HUES64 (cell line): Measurements from ENCODE around the gene LGALS3BP.

Source experiments
- H3K27ac ChIP-seq: 2 replicates; pipeline ENCODE4 v1.7.0; 2013; ENCODE audit warnings: low read depth, low read length, inconsistent platforms
- H3K27me3 ChIP-seq: 2 replicates; pipeline ENCODE4 v1.6.1; 2013; ENCODE audit warnings: mild to moderate bottlenecking, low read length; ENCODE audit not compliant: insufficient read depth
- H3K36me3 ChIP-seq: 2 replicates; pipeline ENCODE4 v1.6.1; 2013; ENCODE audit warnings: mild to moderate bottlenecking, low read length; ENCODE audit not compliant: insufficient read depth
- H3K4me1 ChIP-seq: 2 replicates; pipeline ENCODE4 v1.6.1; 2013; ENCODE audit warnings: mild to moderate bottlenecking, low read length, moderate library complexity; ENCODE audit not compliant: insufficient read depth
- H3K4me3 ChIP-seq: 2 replicates; pipeline ENCODE4 v1.5.1; 2013; ENCODE audit warnings: mild to moderate bottlenecking, low read length, moderate library complexity
- H3K9ac ChIP-seq: 2 replicates; pipeline ENCODE4 v1.6.1; 2013; ENCODE audit warnings: mild to moderate bottlenecking, low read depth, low read length
- H3K9me3 ChIP-seq: 2 replicates; pipeline ENCODE4 v1.6.1; 2013; ENCODE audit warnings: low read depth, low read length; ENCODE audit not compliant: insufficient read depth
- WGBS: fragments of 150-250, 120-280 bp; methylation state at CpG from one replicate; pipeline ENCODE4 v1.1.7; 2013; ENCODE audit warnings: missing lambda C conversion rate; 5-methylcytosine and 5-hydroxymethylcytosine counted together

Gene LGALS3BP

GRCh38 chr17:78944956-78945355 lies 34.8 kb downstream of the LGALS3BP start:
- Histone ChIP-seq H3K9ac (no peak overlapping the region), H3K9me3 (0 out of 2 replicates have a peak, but pooled peaks cover 1% of the 10 kb centered on the region), H3K27ac (no peak overlapping the region), H3K4me3 (no peak overlapping the region), H3K4me1 (no peaks in the 10 kb centered on the region; the same call in 1 of the 2 replicates), H3K27me3 (no peaks in the 10 kb centered on the region), H3K36me3 (no peaks in the 10 kb centered on the region)
- WGBS = 91% methylated on average over 10 of the region's 10 CpGs

GRCh38 chr17:78944026-78944425 lies 35.7 kb downstream of the LGALS3BP start:
- 92% methylated on average over 5 of the region's 7 CpGs for WGBS
- Histone ChIP-seq H3K27ac (no peak overlapping the region), H3K27me3 (no peaks in the 10 kb centered on the region), H3K4me3 (no peak overlapping the region), H3K4me1 (no peaks in the 10 kb centered on the region; the same call in 1 of the 2 replicates), H3K9me3 (no peaks in the 10 kb centered on the region), H3K9ac (no peak overlapping the region), H3K36me3 (no peaks in the 10 kb centered on the region)

- WGBS = 66% methylated on average over 6 of the region's 6 CpGs
- Histone ChIP-seq H3K27ac (no peak overlapping the region), H3K9me3 (no peaks in the 10 kb centered on the region), H3K4me1 (no peaks in the 10 kb centered on the region), H3K27me3 (no peaks in the 10 kb centered on the region), H3K9ac (no peak overlapping the region), H3K4me3 (no peak overlapping the region), H3K36me3 (no peaks in the 10 kb centered on the region)
Measured at GRCh38 chr17:78940708-78941107, 39.0 kb downstream of the LGALS3BP start.

- Histone ChIP-seq H3K4me3 (no peak overlapping the region), H3K4me1 (no peaks in the 10 kb centered on the region), H3K27me3 (no peaks in the 10 kb centered on the region), H3K36me3 (no peaks in the 10 kb centered on the region), H3K9ac (no peak overlapping the region), H3K9me3 (no peaks in the 10 kb centered on the region), H3K27ac (no peak overlapping the region)
- 80% methylated on average over 3 of the region's 5 CpGs for WGBS
Measured at GRCh38 chr17:78940258-78940657, 39.5 kb downstream of the LGALS3BP start.

- WGBS = 92% methylated on average over 6 of the region's 6 CpGs
- H3K36me3 ChIP-seq = no peaks in the 10 kb centered on the region
- no peak overlapping the region for H3K27ac ChIP-seq
- H3K9ac ChIP-seq = no peak overlapping the region
- peaks cover under 1% of the 10 kb centered on the region; the same call in 1 of the 2 replicates for H3K4me1 ChIP-seq
- H3K4me3 ChIP-seq = no peak overlapping the region
- no peaks in the 10 kb centered on the region for H3K27me3 ChIP-seq
- H3K9me3 ChIP-seq = no peaks in the 10 kb centered on the region
Measured at GRCh38 chr17:78939615-78940014, 40.1 kb downstream of the LGALS3BP start.

- WGBS = 85% methylated on average over 11 of the region's 11 CpGs
Measured at GRCh38 chr17:78937561-78937960, 42.2 kb downstream of the LGALS3BP start.

GRCh38 chr17:78935419-78936323 lies 44.1 kb downstream of the LGALS3BP start:
- Histone ChIP-seq H3K4me3 (no peak overlapping the region), H3K36me3 (no peaks in the 10 kb centered on the region), H3K4me1 (peaks cover 12% of the 10 kb centered on the region; the same call in 1 of the 2 replicates), H3K27me3 (no peaks in the 10 kb centered on the region), H3K9me3 (no peaks in the 10 kb centered on the region), H3K9ac (no peak overlapping the region), H3K27ac (no peak overlapping the region)
- 89% methylated on average over 33 of the region's 33 CpGs for WGBS

More at GRCh38 chr17:78937561-78937960, 42.2 kb downstream of the LGALS3BP start:
- no peak overlapping the region for H3K4me3 ChIP-seq
- H3K27me3 ChIP-seq = no peaks in the 10 kb centered on the region
- no peak overlapping the region for H3K9ac ChIP-seq
- no peaks in the 10 kb centered on the region for H3K9me3 ChIP-seq
- no peaks in the 10 kb centered on the region for H3K36me3 ChIP-seq
- H3K4me1 ChIP-seq = peaks cover 12% of the 10 kb centered on the region; the same call in 1 of the 2 replicates
- no peak overlapping the region for H3K27ac ChIP-seq

- Histone ChIP-seq H3K27ac (no peak overlapping the region), H3K36me3 (no peaks in the 10 kb centered on the region), H3K4me3 (no peak overlapping the region), H3K9me3 (no peaks in the 10 kb centered on the region), H3K4me1 (peaks cover 12% of the 10 kb centered on the region; the same call in 1 of the 2 replicates), H3K27me3 (no peaks in the 10 kb centered on the region), H3K9ac (no peak overlapping the region)
- WGBS = 84% methylated on average over 19 of the region's 19 CpGs
Measured at GRCh38 chr17:78934681-78935418, 44.9 kb downstream of the LGALS3BP start.

- Histone ChIP-seq H3K4me1 (peaks cover 12% of the 10 kb centered on the region; the same call in 1 of the 2 replicates), H3K9me3 (no peaks in the 10 kb centered on the region), H3K27me3 (no peaks in the 10 kb centered on the region), H3K4me3 (no peak overlapping the region), H3K9ac (no peak overlapping the region), H3K27ac (no peak overlapping the region), H3K36me3 (no peaks in the 10 kb centered on the region)
- WGBS = 49% methylated on average over 16 of the region's 16 CpGs
Measured at GRCh38 chr17:78933959-78934568, 45.7 kb downstream of the LGALS3BP start.

GRCh38 chr17:78933025-78933958 lies 46.4 kb downstream of the LGALS3BP start:
- no peak overlapping the region for H3K4me3 ChIP-seq

More at GRCh38 chr17:78933025-78933958, 46.4 kb downstream of the LGALS3BP start:
- Histone ChIP-seq H3K27me3 (no peaks in the 10 kb centered on the region), H3K9ac (no peak overlapping the region), H3K27ac (no peak overlapping the region), H3K36me3 (no peaks in the 10 kb centered on the region), H3K4me1 (peaks cover 12% of the 10 kb centered on the region; the same call in 1 of the 2 replicates), H3K9me3 (no peaks in the 10 kb centered on the region)
- 85% methylated on average over 18 of the region's 18 CpGs for WGBS
